HL-60 (cell line): ENCODE results near the gene DUSP22.

Source experiments
- POLR2AphosphoS5 ChIP-seq: IDR thresholded peaks from 2 replicates; pipeline ENCODE4 v1.6.1; 2012; ENCODE audit warnings: low read depth
- TF ChIP-seq, protein P1 (sequence below): IDR thresholded peaks from one replicate; pipeline ENCODE4 v1.5.1; 2011; ENCODE audit warnings: low read length, control low read depth, inconsistent platforms; ENCODE audit not compliant: insufficient read depth

DNA sequence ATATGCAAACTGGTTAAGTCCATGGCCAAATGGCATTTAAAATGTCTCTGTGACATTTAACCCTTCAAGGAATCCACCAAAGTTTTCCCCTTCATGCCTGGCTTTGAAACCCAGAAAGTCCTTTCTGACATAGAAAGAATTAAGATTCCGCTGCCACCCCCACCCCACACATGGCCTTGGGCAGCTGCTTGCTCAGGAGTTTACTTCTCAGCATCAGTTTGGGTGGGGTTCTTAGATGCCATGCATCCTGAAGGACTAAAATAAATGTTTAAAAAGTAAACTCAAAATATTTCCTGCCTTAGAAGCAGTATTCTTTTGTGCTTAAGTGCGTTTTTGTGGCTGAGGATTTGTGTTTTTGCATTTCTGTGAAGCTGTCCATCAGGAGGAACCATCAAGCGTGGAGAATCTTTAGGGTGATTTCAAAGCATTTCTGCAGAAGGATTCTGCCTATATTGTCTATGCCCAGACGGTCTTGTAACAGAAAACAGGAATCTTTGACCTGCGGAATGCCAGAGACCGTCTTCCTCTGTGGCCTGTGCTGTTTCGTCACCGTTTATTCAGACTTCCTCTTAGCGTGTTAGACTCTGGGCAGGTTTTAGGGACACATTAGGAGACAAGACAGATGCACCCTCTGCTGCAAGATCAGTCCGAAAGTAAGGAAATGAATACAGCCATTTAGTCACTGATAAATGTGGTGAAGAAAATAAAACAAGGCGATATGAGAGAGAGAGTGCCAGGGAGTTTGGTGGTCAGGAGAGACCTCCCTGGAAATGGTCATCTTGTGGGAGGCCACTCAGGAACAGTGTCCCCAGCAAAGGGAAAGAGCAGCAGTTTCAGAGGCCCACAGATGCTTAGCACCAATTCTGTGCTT is 6.2 kb downstream of the DUSP22 start:
- TF ChIP-seq, protein P1, sequence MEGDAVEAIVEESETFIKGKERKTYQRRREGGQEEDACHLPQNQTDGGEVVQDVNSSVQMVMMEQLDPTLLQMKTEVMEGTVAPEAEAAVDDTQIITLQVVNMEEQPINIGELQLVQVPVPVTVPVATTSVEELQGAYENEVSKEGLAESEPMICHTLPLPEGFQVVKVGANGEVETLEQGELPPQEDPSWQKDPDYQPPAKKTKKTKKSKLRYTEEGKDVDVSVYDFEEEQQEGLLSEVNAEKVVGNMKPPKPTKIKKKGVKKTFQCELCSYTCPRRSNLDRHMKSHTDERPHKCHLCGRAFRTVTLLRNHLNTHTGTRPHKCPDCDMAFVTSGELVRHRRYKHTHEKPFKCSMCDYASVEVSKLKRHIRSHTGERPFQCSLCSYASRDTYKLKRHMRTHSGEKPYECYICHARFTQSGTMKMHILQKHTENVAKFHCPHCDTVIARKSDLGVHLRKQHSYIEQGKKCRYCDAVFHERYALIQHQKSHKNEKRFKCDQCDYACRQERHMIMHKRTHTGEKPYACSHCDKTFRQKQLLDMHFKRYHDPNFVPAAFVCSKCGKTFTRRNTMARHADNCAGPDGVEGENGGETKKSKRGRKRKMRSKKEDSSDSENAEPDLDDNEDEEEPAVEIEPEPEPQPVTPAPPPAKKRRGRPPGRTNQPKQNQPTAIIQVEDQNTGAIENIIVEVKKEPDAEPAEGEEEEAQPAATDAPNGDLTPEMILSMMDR: no peak
- TF ChIP-seq POLR2AphosphoS5: peak; percentile 56; the same call in 1 of the 2 replicates
